GM18526 (cell line): ENCODE results near the gene KDM4B.

ENCODE experiments used
- POLR2A ChIP-seq: IDR thresholded peaks from 3 replicates; pipeline ENCODE4 v1.6.1; 2011; ENCODE audit not compliant: insufficient read length; ENCODE audit errors: extremely low read depth

The KDM4B gene

GRCh38 chr19:5073153-5073844 is 104.4 kb downstream of the KDM4B start:
- no peak for TF ChIP-seq POLR2A

- no peak for TF ChIP-seq POLR2A
Observed at GRCh38 chr19:5074407-5074806, 105.5 kb downstream of the KDM4B start.

GRCh38 chr19:5074830-5075394 is 106.0 kb downstream of the KDM4B start:
- no peak for TF ChIP-seq POLR2A

- TF ChIP-seq POLR2A, result no peak
Observed at GRCh38 chr19:5075597-5075996, 106.7 kb downstream of the KDM4B start.

- no peak for TF ChIP-seq POLR2A
Observed at GRCh38 chr19:5076440-5077208, 107.7 kb downstream of the KDM4B start.

GRCh38 chr19:5077209-5077515 is 108.2 kb downstream of the KDM4B start:
- TF ChIP-seq POLR2A, result no peak

- TF ChIP-seq POLR2A, result no peak
Observed at GRCh38 chr19:5078182-5078581, 109.3 kb downstream of the KDM4B start.

GRCh38 chr19:5078666-5079065 is 109.8 kb downstream of the KDM4B start:
- no peak for TF ChIP-seq POLR2A

- TF ChIP-seq POLR2A, result no peak
Observed at GRCh38 chr19:5079071-5079774, 110.3 kb downstream of the KDM4B start.

GRCh38 chr19:5080030-5080654 is 111.2 kb downstream of the KDM4B start:
- no peak for TF ChIP-seq POLR2A

- TF ChIP-seq POLR2A, result no peak
Observed at GRCh38 chr19:5080809-5081208, 111.9 kb downstream of the KDM4B start.

- no peak for TF ChIP-seq POLR2A
Observed at GRCh38 chr19:5081443-5082161, 112.7 kb downstream of the KDM4B start.

- no peak for TF ChIP-seq POLR2A
Observed at GRCh38 chr19:5083547-5083965, 114.6 kb downstream of the KDM4B start.

GRCh38 chr19:5085566-5085965 is 116.7 kb downstream of the KDM4B start:
- no peak for TF ChIP-seq POLR2A

- no peak for TF ChIP-seq POLR2A
Observed at GRCh38 chr19:5086230-5086629, 117.3 kb downstream of the KDM4B start.

GRCh38 chr19:5086725-5087439 is 118.0 kb downstream of the KDM4B start:
- TF ChIP-seq POLR2A, result no peak
